Measurements from ENCODE around the gene PCCB. TPM values are rescaled to one million over a fixed set of nuclear protein-coding genes. Genes with fewer than 3 reads are reported as not detected.
A peak's percentile ranks its signal among the peaks of the same experiment; 100 is the strongest.

The PCCB gene
- total and polyA plus RNA-seq, 2 donors (not counting 3 experiments of a cell fraction or from before 2014, with no cell fraction given) = 28.6 to 36.5 TPM

GRCh38 chr3:136305879-136306278 lies 55.7 kb downstream of the PCCB start:
- Histone ChIP-seq H3K27ac (ENCODE audit: insufficient read depth, low read depth, low read length) (no peak overlapping the region), H3K27me3 (ENCODE audit: control insufficient read depth in 2 of 2, insufficient read depth in 2 of 2, low read length in 2 of 2) (no peaks in the 10 kb centered on the region), H3K9me1 (replicated peaks; ENCODE audit: control insufficient read depth, extremely low read depth, insufficient read depth, low read length) (no peaks in the 10 kb centered on the region), H3K4me2 (ENCODE audit: insufficient read depth, low read length) (no peak overlapping the region), H3K79me2 (ENCODE audit: control insufficient read depth, insufficient read depth, low read length) (no peaks in the 10 kb centered on the region), H3K4me1 (ENCODE audit: control insufficient read depth, extremely low read depth, insufficient read depth, low read length) (no peaks in the 10 kb centered on the region), H2AFZ (ENCODE audit: low read depth, low read length) (no peak overlapping the region), H4K20me1 (replicated peaks; ENCODE audit: control insufficient read depth, extremely low read depth, insufficient read depth, low read length) (no peaks in the 10 kb centered on the region), H3K36me3 (ENCODE audit: control insufficient read depth in 2 of 2, extremely low read depth in 1 of 2, insufficient read depth in 2 of 2, low read length in 2 of 2) (peaks cover 0 to 3% of the 10 kb centered on the region in 2 experiments), H3K9me3 (replicated peaks; ENCODE audit: control insufficient read depth, insufficient read depth, low read length) (no peaks in the 10 kb centered on the region), H3K9ac (replicated peaks; ENCODE audit: extremely low read depth, insufficient read depth, low read length) (no peak overlapping the region), H3K4me3 (replicated peaks in 1 of 3; ENCODE audit: insufficient read depth in 1 of 3, low read depth in 1 of 3, low read length in 3 of 3) (no peak overlapping the region)
- TF ChIP-seq CTCF (IDR thresholded peaks at IDR 0.05; ENCODE audit: extremely low read depth in 1 of 2, insufficient read depth in 1 of 2, low read depth in 1 of 2, low read length in 2 of 2) = peak in 1 of 2 donors; percentile 39
- TF ChIP-seq MYC (IDR thresholded peaks at IDR 0.05; ENCODE audit: low read depth, low read length) = no peak
- CTCF ChIA-PET = interaction anchor here (0.6 to 5.2 kb wide), 25 partner anchors 8 to 710 kb away, joined by 3 to 138 read pairs (median 5); partner anchors contain the start of genes NCK1 and STAG1
- BruUV-seq (replicated peaks) = no TSS peak
- POLR2A ChIA-PET = no interaction called here
- FAIRE-seq = peak; percentile 81
- intact Hi-C loops (cut with micrococcal nuclease) = no loop called here
- peak; percentile 61 for DNase-seq (ENCODE audit: low read depth, low spot score)
- dilution Hi-C loops (cut with MboI; ENCODE audit: extremely low pct_ligation_motif_present, low sequenced_read_pairs) = no loop called here

- ChIA-PET CTCF (no interaction called here), POLR2A (no interaction called here)
- Histone ChIP-seq H3K4me1 (ENCODE audit: control insufficient read depth, extremely low read depth, insufficient read depth, low read length) (no peaks in the 10 kb centered on the region), H2AFZ (ENCODE audit: low read depth, low read length) (no peak overlapping the region), H4K20me1 (replicated peaks; ENCODE audit: control insufficient read depth, extremely low read depth, insufficient read depth, low read length) (no peaks in the 10 kb centered on the region), H3K79me2 (ENCODE audit: control insufficient read depth, insufficient read depth, low read length) (no peaks in the 10 kb centered on the region), H3K36me3 (ENCODE audit: control insufficient read depth in 2 of 2, extremely low read depth in 1 of 2, insufficient read depth in 2 of 2, low read length in 2 of 2) (no peaks in the 10 kb centered on the region), H3K4me2 (ENCODE audit: insufficient read depth, low read length) (no peak overlapping the region), H3K9me1 (replicated peaks; ENCODE audit: control insufficient read depth, extremely low read depth, insufficient read depth, low read length) (no peaks in the 10 kb centered on the region), H3K27ac (ENCODE audit: insufficient read depth, low read depth, low read length) (no peak overlapping the region), H3K27me3 (ENCODE audit: control insufficient read depth in 2 of 2, insufficient read depth in 2 of 2, low read length in 2 of 2) (no peaks in the 10 kb centered on the region), H3K9ac (replicated peaks; ENCODE audit: extremely low read depth, insufficient read depth, low read length) (no peak overlapping the region), H3K4me3 (replicated peaks in 1 of 3; ENCODE audit: insufficient read depth in 1 of 3, low read depth in 1 of 3, low read length in 3 of 3) (no peak overlapping the region), H3K9me3 (replicated peaks; ENCODE audit: control insufficient read depth, insufficient read depth, low read length) (no peaks in the 10 kb centered on the region)
- TF ChIP-seq POLR2A (IDR thresholded peaks at IDR 0.05; ENCODE audit: low read depth, low read length) = no peak
- no peak for TF ChIP-seq GATA2 (IDR thresholded peaks at IDR 0.05; ENCODE audit: insufficient read depth, insufficient read length, low read depth, low read length)
- TF ChIP-seq POLR2AphosphoS5 (IDR thresholded peaks at IDR 0.05; ENCODE audit: insufficient read depth, low read depth, low read length) = no peak
- TF ChIP-seq MAX (IDR thresholded peaks at IDR 0.05; ENCODE audit: insufficient read depth, insufficient read length) = no peak
- TF ChIP-seq MYC (IDR thresholded peaks at IDR 0.05; ENCODE audit: low read depth, low read length) = no peak
- DNase-seq (ENCODE audit: low read depth, low spot score) (no peak), FAIRE-seq (no peak)
- intact Hi-C loops (cut with micrococcal nuclease) (no loop called here), dilution Hi-C loops (cut with MboI; ENCODE audit: extremely low pct_ligation_motif_present, low sequenced_read_pairs) (no loop called here)
- BruUV-seq (replicated peaks) = no TSS peak
These were observed 61.1 kb downstream of the PCCB start for GRCh38 chr3:136311261-136311660.

All from endothelial cell of umbilical vein (primary cell).